ENCODE data around the gene TRANK1. TPM values are rescaled to one million over a fixed set of nuclear protein-coding genes. Genes with fewer than 3 reads are reported as not detected.

TRANK1 gene
- total and polyA plus RNA-seq, 2 of the 8 experiments (the other 6 are each of a cell fraction or from before 2014, with no cell fraction given) = 2.9 to 8.8 TPM

GRCh38 chr3:36826240-36826639, 118.6 kb downstream of the TRANK1 start (continued):
- TF ChIP-seq CEBPB (IDR thresholded peaks at IDR 0.05; ENCODE audit: low read depth, low read length) (no peak), BRCA1 (IDR thresholded peaks at IDR 0.05; ENCODE audit: low read depth, low read length) (no peak), USF2 (IDR thresholded peaks at IDR 0.05; ENCODE audit: low read length) (no peak), HDAC2 (IDR thresholded peaks at IDR 0.05; ENCODE audit: borderline replicate concordance in 1 of 2, low read depth in 2 of 2, low read length in 2 of 2) (no peak), TAF1 (IDR thresholded peaks at IDR 0.05; ENCODE audit: low read depth, low read length) (no peak)

Measured in H1 (cell line).